T follicular helper cell (primary cell): Measurements from ENCODE around the gene CEP57L1.
A peak's percentile ranks its signal among the peaks of the same experiment; 100 is the strongest.

Source experiments
- DNase-seq: peaks from one replicate; pipeline ENCODE4 v3.0.0-alpha.2; 2020; ENCODE audit warnings: low read depth
- total RNA-seq, 2 experiments: gene quantifications; one replicate each; lab custom pipeline; 2026; lab: John Stamatoyannopoulos, UW

CEP57L1 gene
- 6.6 to 14.8 reads per million in 2 experiments for total RNA-seq

GRCh38 chr6:109095036-109095834 lies at the start of gene CEP57L1:
Gene CEP57L1, plus strand, starts transcription at chr6:109095507. Its CDS starts 49,715 bp downstream, at chr6:109145222.
- DNase-seq = peak; percentile 92

- DNase-seq = no peak
Measured at GRCh38 chr6:109048176-109048575, 47.1 kb upstream of the CEP57L1 start.

GRCh38 chr6:109048670-109049415 lies 46.5 kb upstream of the CEP57L1 start:
- DNase-seq = no peak

GRCh38 chr6:109050012-109050411 lies 45.3 kb upstream of the CEP57L1 start:
- no peak for DNase-seq

- no peak for DNase-seq
Measured at GRCh38 chr6:109050447-109051102, 44.7 kb upstream of the CEP57L1 start.

- no peak for DNase-seq
Measured at GRCh38 chr6:109051301-109052017, 43.8 kb upstream of the CEP57L1 start.

GRCh38 chr6:109052018-109052651 lies 43.2 kb upstream of the CEP57L1 start:
- no peak for DNase-seq

GRCh38 chr6:109052852-109053251 lies 42.5 kb upstream of the CEP57L1 start:
- DNase-seq = no peak

- DNase-seq = no peak
Measured at GRCh38 chr6:109053336-109053735, 42.0 kb upstream of the CEP57L1 start.

- DNase-seq = no peak
Measured at GRCh38 chr6:109055771-109056235, 39.5 kb upstream of the CEP57L1 start.

- no peak for DNase-seq
Measured at GRCh38 chr6:109056661-109057060, 38.6 kb upstream of the CEP57L1 start.

- no peak for DNase-seq
Measured at GRCh38 chr6:109058620-109059019, 36.7 kb upstream of the CEP57L1 start.

GRCh38 chr6:109059153-109059552 lies 36.2 kb upstream of the CEP57L1 start:
- no peak for DNase-seq

- no peak for DNase-seq
Measured at GRCh38 chr6:109059571-109060021, 35.7 kb upstream of the CEP57L1 start.

- DNase-seq = no peak
Measured at GRCh38 chr6:109060571-109060970, 34.7 kb upstream of the CEP57L1 start.

- DNase-seq = no peak
Measured at GRCh38 chr6:109062216-109062615, 33.1 kb upstream of the CEP57L1 start.

GRCh38 chr6:109062767-109063352 lies 32.4 kb upstream of the CEP57L1 start:
- DNase-seq = no peak

GRCh38 chr6:109069746-109070145 lies 25.6 kb upstream of the CEP57L1 start:
- DNase-seq = no peak

GRCh38 chr6:109071125-109071917 lies 24.0 kb upstream of the CEP57L1 start:
- DNase-seq = no peak
